PC-3 (cell line): Measurements from ENCODE around the gene PUS10.

Experiments
- EZH2 ChIP-seq: fragments of 300-600 bp; sonication (generic); IDR thresholded peaks from one replicate; pipeline ENCODE4 v1.6.1; 2017; ENCODE audit warnings: antibody characterized with exemption, mild to moderate bottlenecking, low read length; ENCODE audit not compliant: unreplicated experiment
- EZH2phosphoT487 ChIP-seq: fragments of 300-600 bp; sonication (generic); IDR thresholded peaks from 2 replicates; pipeline ENCODE4 v1.6.1; 2018; ENCODE audit warnings: mild to moderate bottlenecking, antibody characterized with exemption, low read length, borderline replicate concordance
- TF ChIP-seq, protein P1 (sequence below): fragments of 300-600 bp; sonication (generic); conservative IDR thresholded peaks from 2 replicates; pipeline ENCODE4 v1.5.1; 2017; ENCODE audit warnings: antibody characterized with exemption, low read depth, mild to moderate bottlenecking, low read length

DNA sequence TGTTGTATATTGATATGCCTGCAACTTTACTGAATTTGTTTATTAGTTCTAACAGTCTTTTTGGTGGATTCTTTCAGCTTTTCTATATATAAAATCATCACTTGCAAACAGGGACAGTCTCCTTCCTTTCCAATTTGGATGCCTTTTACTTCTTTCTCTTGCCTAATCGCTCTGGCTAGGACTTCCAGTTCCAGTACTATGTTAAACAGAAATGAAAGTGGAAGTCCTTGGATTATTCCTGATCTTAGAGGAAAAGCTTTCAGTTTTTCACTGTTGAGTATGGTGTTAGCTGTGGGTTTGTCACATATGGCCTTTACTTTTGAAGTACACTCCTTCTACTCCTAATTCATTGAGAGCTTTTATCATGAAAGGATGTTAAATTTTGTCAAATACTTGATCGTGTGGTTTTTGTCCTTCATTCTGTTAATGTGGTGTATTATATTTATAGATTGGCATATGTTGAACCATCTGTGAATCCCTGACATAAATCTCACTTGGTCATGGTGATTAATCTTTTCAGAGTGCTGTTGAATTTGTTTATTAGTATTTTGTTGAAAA, 83.8 kb downstream of the PUS10 start:
- no peak for TF ChIP-seq EZH2phosphoT487
- TF ChIP-seq, protein P1, sequence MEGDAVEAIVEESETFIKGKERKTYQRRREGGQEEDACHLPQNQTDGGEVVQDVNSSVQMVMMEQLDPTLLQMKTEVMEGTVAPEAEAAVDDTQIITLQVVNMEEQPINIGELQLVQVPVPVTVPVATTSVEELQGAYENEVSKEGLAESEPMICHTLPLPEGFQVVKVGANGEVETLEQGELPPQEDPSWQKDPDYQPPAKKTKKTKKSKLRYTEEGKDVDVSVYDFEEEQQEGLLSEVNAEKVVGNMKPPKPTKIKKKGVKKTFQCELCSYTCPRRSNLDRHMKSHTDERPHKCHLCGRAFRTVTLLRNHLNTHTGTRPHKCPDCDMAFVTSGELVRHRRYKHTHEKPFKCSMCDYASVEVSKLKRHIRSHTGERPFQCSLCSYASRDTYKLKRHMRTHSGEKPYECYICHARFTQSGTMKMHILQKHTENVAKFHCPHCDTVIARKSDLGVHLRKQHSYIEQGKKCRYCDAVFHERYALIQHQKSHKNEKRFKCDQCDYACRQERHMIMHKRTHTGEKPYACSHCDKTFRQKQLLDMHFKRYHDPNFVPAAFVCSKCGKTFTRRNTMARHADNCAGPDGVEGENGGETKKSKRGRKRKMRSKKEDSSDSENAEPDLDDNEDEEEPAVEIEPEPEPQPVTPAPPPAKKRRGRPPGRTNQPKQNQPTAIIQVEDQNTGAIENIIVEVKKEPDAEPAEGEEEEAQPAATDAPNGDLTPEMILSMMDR: no peak
- TF ChIP-seq EZH2: no peak
